HG03196 (cell line): ENCODE measurements around the gene LMO7.

Experiments used
- ATAC-seq: cut with Tn5 transposase; IDR thresholded peaks from one replicate; pipeline ENCODE4 v1.9.1; 2021; ENCODE audit not compliant: unreplicated experiment

Gene LMO7

GRCh38 chr13:75831389-75831788, 195.3 kb downstream of the LMO7 start:
- no peak for ATAC-seq

- ATAC-seq, result no peak
These were observed 196.7 kb downstream of the LMO7 start for GRCh38 chr13:75832812-75833211.

GRCh38 chr13:75836441-75836840, 200.3 kb downstream of the LMO7 start:
- no peak for ATAC-seq

- no peak for ATAC-seq
These were observed 202.4 kb downstream of the LMO7 start for GRCh38 chr13:75838366-75839005.

GRCh38 chr13:75839406-75839805, 203.3 kb downstream of the LMO7 start:
- ATAC-seq, result no peak

GRCh38 chr13:75841905-75842304, 205.8 kb downstream of the LMO7 start:
- no peak for ATAC-seq

- ATAC-seq, result no peak
These were observed 206.9 kb downstream of the LMO7 start for GRCh38 chr13:75843074-75843473.

GRCh38 chr13:75843991-75844390, 207.9 kb downstream of the LMO7 start:
- no peak for ATAC-seq

- ATAC-seq, result no peak
These were observed 211.5 kb downstream of the LMO7 start for GRCh38 chr13:75847588-75847987.

- ATAC-seq, result no peak
These were observed 214.8 kb downstream of the LMO7 start for GRCh38 chr13:75850916-75851315.

GRCh38 chr13:75855216-75855615, 219.1 kb downstream of the LMO7 start:
- ATAC-seq, result no peak

- no peak for ATAC-seq
These were observed 219.7 kb downstream of the LMO7 start for GRCh38 chr13:75855847-75856246.

GRCh38 chr13:75857291-75857690, 221.2 kb downstream of the LMO7 start:
- no peak for ATAC-seq

- no peak for ATAC-seq
These were observed 224.8 kb downstream of the LMO7 start for GRCh38 chr13:75860935-75861334.

GRCh38 chr13:75861786-75862185, 225.7 kb downstream of the LMO7 start:
- no peak for ATAC-seq

GRCh38 chr13:75864718-75865117, 228.6 kb downstream of the LMO7 start:
- ATAC-seq, result no peak

GRCh38 chr13:75867379-75868117, 231.4 kb downstream of the LMO7 start:
- no peak for ATAC-seq

- no peak for ATAC-seq
These were observed 233.9 kb downstream of the LMO7 start for GRCh38 chr13:75869981-75870380.

- no peak for ATAC-seq
These were observed 234.3 kb downstream of the LMO7 start for GRCh38 chr13:75870397-75870903.

- no peak for ATAC-seq
These were observed 234.9 kb downstream of the LMO7 start for GRCh38 chr13:75871059-75871458.

GRCh38 chr13:75872980-75873379, 236.8 kb downstream of the LMO7 start:
- no peak for ATAC-seq

- ATAC-seq, result no peak
These were observed 237.4 kb downstream of the LMO7 start for GRCh38 chr13:75873494-75873893.
